ENCODE results near the gene GINM1. TPM values are rescaled to one million over a fixed set of nuclear protein-coding genes. Genes with fewer than 3 reads are reported as not detected.

The GINM1 gene
- total RNA-seq, 1 donor from 2014 or later: 36.1 TPM

GRCh38 chr6:149586149-149586548 lies 20.0 kb downstream of the GINM1 start:
- intact Hi-C loops (cut with DNase I): no loop called here
- DNase-seq (ENCODE audit: extremely low spot score in 2 of 2): no peak
- H3K27ac ChIP-seq: no peak overlapping the region
- no peaks in the 10 kb centered on the region for H3K27me3 ChIP-seq
- no peaks in the 10 kb centered on the region for H3K9me3 ChIP-seq
- no peaks in the 10 kb centered on the region for H3K4me1 ChIP-seq
- peaks cover 7 to 52% of the 10 kb centered on the region in 2 donors for H3K36me3 ChIP-seq
- TF ChIP-seq POLR2A (IDR thresholded peaks at IDR 0.05) (no peak), POLR2AphosphoS5 (IDR thresholded peaks at IDR 0.05; ENCODE audit: insufficient read depth in 1 of 2, low read depth in 1 of 2) (no peak), CTCF (IDR thresholded peaks at IDR 0.05) (no peak)
- no peak overlapping the region for H3K4me3 ChIP-seq

DNA sequence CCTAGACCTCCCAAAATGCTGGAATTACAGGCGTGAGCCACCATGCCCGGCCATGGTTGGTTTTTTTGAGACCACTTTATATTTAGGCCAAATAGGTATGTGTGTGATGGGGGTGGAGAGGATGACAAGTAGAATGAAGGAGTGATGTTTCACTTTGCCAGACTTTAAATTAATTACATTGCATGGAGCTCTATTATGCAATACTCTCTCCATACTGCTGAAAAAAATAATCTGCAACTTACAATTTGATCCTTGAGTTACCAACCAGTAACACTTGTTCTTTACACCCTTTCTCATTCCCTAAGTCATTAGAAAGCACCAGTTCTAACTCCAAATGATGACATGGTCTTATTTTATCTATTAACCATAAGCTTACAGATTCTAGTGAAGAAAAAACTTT lies 26.8 kb downstream of the GINM1 start:
- DNase-seq (ENCODE audit: extremely low spot score in 2 of 2): no peak
- H3K4me3 ChIP-seq: no peak overlapping the region
- no peak overlapping the region for H3K27ac ChIP-seq
- peaks cover 0 to 64% of the 10 kb centered on the region in 2 donors for H3K36me3 ChIP-seq
- H3K27me3 ChIP-seq: no peaks in the 10 kb centered on the region
- H3K4me1 ChIP-seq: no peaks in the 10 kb centered on the region
- H3K9me3 ChIP-seq: no peaks in the 10 kb centered on the region
- no peak for TF ChIP-seq POLR2AphosphoS5 (IDR thresholded peaks at IDR 0.05; ENCODE audit: insufficient read depth in 1 of 2, low read depth in 1 of 2)
- no peak for TF ChIP-seq POLR2A (IDR thresholded peaks at IDR 0.05)
- no peak for TF ChIP-seq CTCF (IDR thresholded peaks at IDR 0.05)
- intact Hi-C loops (cut with DNase I): no loop called here

GRCh38 chr6:149593408-149593807 lies 27.2 kb downstream of the GINM1 start:
- TF ChIP-seq POLR2A (IDR thresholded peaks at IDR 0.05): no peak
- no peak for TF ChIP-seq CTCF (IDR thresholded peaks at IDR 0.05)
- TF ChIP-seq POLR2AphosphoS5 (IDR thresholded peaks at IDR 0.05; ENCODE audit: insufficient read depth in 1 of 2, low read depth in 1 of 2): no peak
- Histone ChIP-seq H3K27ac (no peak overlapping the region), H3K4me1 (no peaks in the 10 kb centered on the region), H3K9me3 (no peaks in the 10 kb centered on the region), H3K36me3 (peaks cover 0 to 66% of the 10 kb centered on the region in 2 donors), H3K27me3 (no peaks in the 10 kb centered on the region), H3K4me3 (no peak overlapping the region)
- no peak for DNase-seq (ENCODE audit: extremely low spot score in 2 of 2)
- intact Hi-C loops (cut with DNase I): no loop called here

DNA sequence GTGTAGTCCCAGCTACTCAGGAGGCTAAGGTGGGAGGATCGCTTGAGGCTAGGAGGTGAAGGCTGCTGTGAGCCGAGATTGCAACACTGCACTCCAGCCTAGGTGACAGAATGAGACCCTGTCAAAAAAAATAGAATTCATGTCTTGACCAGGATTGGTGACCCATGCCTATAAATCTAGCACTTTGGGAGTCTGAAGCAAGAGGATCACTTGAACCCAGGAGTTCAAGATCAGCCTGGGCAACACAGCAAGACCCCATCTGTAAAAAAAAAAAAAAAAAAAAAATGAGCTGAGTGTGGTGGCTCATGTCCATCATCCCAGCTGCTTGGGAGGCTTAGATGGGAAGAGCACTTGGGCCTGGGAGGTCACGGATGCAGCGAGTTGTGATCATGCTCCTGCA lies 34.3 kb downstream of the GINM1 start:
- Histone ChIP-seq H3K36me3 (peaks cover 0 to 41% of the 10 kb centered on the region in 2 donors), H3K9me3 (no peaks in the 10 kb centered on the region), H3K4me1 (no peaks in the 10 kb centered on the region), H3K27me3 (no peaks in the 10 kb centered on the region), H3K4me3 (no peak overlapping the region), H3K27ac (no peak overlapping the region)
- TF ChIP-seq POLR2A (IDR thresholded peaks at IDR 0.05) (no peak), POLR2AphosphoS5 (IDR thresholded peaks at IDR 0.05; ENCODE audit: insufficient read depth in 1 of 2, low read depth in 1 of 2) (no peak), CTCF (IDR thresholded peaks at IDR 0.05) (no peak)
- DNase-seq (ENCODE audit: extremely low spot score in 2 of 2): no peak
- intact Hi-C loops (cut with DNase I): no loop called here

- TF ChIP-seq POLR2AphosphoS5 (IDR thresholded peaks at IDR 0.05; ENCODE audit: insufficient read depth in 1 of 2, low read depth in 1 of 2) (no peak), CTCF (IDR thresholded peaks at IDR 0.05) (no peak), POLR2A (IDR thresholded peaks at IDR 0.05) (no peak)
- intact Hi-C loops (cut with DNase I): no loop called here
- H3K4me1 ChIP-seq: no peaks in the 10 kb centered on the region
- no peaks in the 10 kb centered on the region for H3K36me3 ChIP-seq
- H3K27me3 ChIP-seq: no peaks in the 10 kb centered on the region
- no peak for DNase-seq (ENCODE audit: extremely low spot score in 2 of 2)
- no peak overlapping the region for H3K4me3 ChIP-seq
- H3K9me3 ChIP-seq: no peaks in the 10 kb centered on the region
- H3K27ac ChIP-seq: no peak overlapping the region
Observed at GRCh38 chr6:149608381-149608982, 42.3 kb downstream of the GINM1 start.

Data from vagina (tissue), 2 donors.